Uterus (tissue), 4 donors: Measurements from ENCODE around the gene FAM50A. TPM values are rescaled to one million over a fixed set of nuclear protein-coding genes. Genes with fewer than 3 reads are reported as not detected.

Experiments
- DNase-seq, 2 donors: peaks; one replicate each; pipeline ENCODE4 v3.0.0-alpha.2; 2019 to 2020
- H3K27ac ChIP-seq, 2 donors: fragments of 200-600 bp; sonication (generic); 1 replicate in 1 of 2; 2 replicates in 1 of 2; pipeline ENCODE4 v1.5.1; 2016 to 2018
- H3K27me3 ChIP-seq, 2 donors: fragments of 200-600 bp; sonication (generic); one replicate each; pipeline ENCODE4 v1.5.1; 2018 to 2019; ENCODE audit warnings: control low read depth in 1 of 2
- H3K36me3 ChIP-seq, 2 donors: fragments of 200-600 bp; sonication (generic); one replicate each; pipeline ENCODE4 v1.5.1; 2019; ENCODE audit warnings: control low read depth in 1 of 2
- H3K4me1 ChIP-seq, 2 donors: fragments of 200-600 bp; sonication (generic); one replicate each; pipeline ENCODE4 v1.5.1; 2018 to 2019; ENCODE audit warnings: control low read depth in 1 of 2
- H3K4me3 ChIP-seq, 2 donors: fragments of 200-600 bp; sonication (generic); 1 replicate in 1 of 2; 2 replicates in 1 of 2; pipeline ENCODE4 v1.5.1; 2018 to 2019; ENCODE audit warnings: mild to moderate bottlenecking in 1 of 2
- H3K9me3 ChIP-seq, 2 donors: fragments of 200-600 bp; sonication (generic); one replicate each; pipeline ENCODE4 v1.5.1; 2019; ENCODE audit warnings: control low read depth in 1 of 2
- POLR2A ChIP-seq, 2 donors: fragments of 450-650 bp; IDR thresholded peaks; one replicate each; pipeline ENCODE4 v1.6.1; 2016; ENCODE audit warnings: antibody characterized with exemption in 2 of 2, mild to moderate bottlenecking in 1 of 2, moderate library complexity in 1 of 2
- intact Hi-C: fragments of 100-400 bp; cut with DNase I; formaldehyde crosslinking; loops from one replicate; pipeline ENCODE4 v1.15.1; 2023; ENCODE audit warnings: low total_unique reads
- total RNA-seq, 4 donors: library from RNA; depleted of rRNA in 3 of 4; stranded (reverse); fragments of >200 nt in 3 of 4; gene quantifications; one replicate each; pipeline versions ENCODE4 v1.1.0 to v1.2.4, GENCODE V29; 2014 to 2023
- TF ChIP-seq, protein P1 (sequence below), 4 experiments: fragments of 200-600 bp in 2 of 4; fragments of 450-650 bp in 2 of 4; sonication (generic) in 2 of 4; IDR thresholded peaks; one replicate each; pipeline ENCODE4 v1.5.1; 2016 to 2019; ENCODE audit warnings: antibody characterized with exemption in 4 of 4, mild to moderate bottlenecking in 2 of 4, moderate library complexity in 1 of 4
- donor health status: DM: yes; HTN: yes; CAD: no.

The FAM50A gene
- total RNA-seq, 4 donors from 2014 or later = 16.4 to 48.8 (median 28.3) TPM

DNA sequence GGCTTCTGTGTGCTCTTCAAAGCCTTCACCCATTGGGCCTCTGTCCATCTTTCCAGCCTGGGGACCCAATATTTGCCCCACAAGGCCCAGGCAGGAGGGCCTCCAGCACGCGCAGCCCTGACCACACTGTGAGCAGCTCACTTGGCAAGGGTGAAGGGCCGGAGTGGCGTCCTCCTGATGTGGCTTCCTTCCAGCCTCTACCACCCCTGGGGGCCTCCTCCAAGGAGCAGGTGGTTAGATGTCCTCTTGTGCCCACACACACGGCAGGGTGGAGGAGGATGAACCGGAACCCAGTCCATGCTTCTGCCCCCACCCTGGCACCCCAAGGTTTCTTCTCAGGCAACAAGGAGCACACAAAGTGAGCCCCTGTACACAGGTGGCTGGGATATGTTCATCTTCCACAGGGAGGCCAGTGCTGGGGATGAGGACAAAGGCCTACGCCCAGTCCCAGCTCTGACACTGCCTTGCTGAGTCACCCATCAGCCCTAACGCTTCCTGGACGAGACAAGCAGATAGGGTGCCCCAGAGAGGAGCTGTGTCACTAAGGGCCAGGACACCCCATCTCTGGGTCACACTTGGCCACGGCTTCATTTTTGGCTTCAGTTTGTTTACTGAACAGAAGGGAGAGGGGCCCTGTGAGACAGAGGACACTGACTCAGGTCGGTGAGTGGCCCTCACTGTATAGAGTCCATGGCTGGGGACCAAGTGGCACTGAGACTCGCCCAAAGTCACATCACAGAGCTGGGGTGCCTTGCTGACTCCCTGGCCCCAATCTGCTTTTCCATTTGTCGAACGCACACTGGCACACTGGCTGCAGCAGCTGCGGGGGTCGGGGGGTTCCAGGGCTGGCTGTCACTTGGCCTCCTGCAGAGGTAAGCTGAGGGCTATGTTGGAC lies 40.6 kb downstream of the FAM50A start:
- Histone ChIP-seq H3K4me3 (no peak overlapping the region), H3K36me3 (no peaks in the 10 kb centered on the region), H3K27ac (no peak overlapping the region), H3K4me1 (no peaks in the 10 kb centered on the region), H3K9me3 (no peaks in the 10 kb centered on the region), H3K27me3 (no peaks in the 10 kb centered on the region)
- DNase-seq = no peak
- intact Hi-C loops = no loop called here
- no peak for TF ChIP-seq POLR2A (IDR thresholded peaks at IDR 0.05)
- TF ChIP-seq, protein P1, sequence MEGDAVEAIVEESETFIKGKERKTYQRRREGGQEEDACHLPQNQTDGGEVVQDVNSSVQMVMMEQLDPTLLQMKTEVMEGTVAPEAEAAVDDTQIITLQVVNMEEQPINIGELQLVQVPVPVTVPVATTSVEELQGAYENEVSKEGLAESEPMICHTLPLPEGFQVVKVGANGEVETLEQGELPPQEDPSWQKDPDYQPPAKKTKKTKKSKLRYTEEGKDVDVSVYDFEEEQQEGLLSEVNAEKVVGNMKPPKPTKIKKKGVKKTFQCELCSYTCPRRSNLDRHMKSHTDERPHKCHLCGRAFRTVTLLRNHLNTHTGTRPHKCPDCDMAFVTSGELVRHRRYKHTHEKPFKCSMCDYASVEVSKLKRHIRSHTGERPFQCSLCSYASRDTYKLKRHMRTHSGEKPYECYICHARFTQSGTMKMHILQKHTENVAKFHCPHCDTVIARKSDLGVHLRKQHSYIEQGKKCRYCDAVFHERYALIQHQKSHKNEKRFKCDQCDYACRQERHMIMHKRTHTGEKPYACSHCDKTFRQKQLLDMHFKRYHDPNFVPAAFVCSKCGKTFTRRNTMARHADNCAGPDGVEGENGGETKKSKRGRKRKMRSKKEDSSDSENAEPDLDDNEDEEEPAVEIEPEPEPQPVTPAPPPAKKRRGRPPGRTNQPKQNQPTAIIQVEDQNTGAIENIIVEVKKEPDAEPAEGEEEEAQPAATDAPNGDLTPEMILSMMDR (IDR thresholded peaks at IDR 0.05) = no peak

DNA sequence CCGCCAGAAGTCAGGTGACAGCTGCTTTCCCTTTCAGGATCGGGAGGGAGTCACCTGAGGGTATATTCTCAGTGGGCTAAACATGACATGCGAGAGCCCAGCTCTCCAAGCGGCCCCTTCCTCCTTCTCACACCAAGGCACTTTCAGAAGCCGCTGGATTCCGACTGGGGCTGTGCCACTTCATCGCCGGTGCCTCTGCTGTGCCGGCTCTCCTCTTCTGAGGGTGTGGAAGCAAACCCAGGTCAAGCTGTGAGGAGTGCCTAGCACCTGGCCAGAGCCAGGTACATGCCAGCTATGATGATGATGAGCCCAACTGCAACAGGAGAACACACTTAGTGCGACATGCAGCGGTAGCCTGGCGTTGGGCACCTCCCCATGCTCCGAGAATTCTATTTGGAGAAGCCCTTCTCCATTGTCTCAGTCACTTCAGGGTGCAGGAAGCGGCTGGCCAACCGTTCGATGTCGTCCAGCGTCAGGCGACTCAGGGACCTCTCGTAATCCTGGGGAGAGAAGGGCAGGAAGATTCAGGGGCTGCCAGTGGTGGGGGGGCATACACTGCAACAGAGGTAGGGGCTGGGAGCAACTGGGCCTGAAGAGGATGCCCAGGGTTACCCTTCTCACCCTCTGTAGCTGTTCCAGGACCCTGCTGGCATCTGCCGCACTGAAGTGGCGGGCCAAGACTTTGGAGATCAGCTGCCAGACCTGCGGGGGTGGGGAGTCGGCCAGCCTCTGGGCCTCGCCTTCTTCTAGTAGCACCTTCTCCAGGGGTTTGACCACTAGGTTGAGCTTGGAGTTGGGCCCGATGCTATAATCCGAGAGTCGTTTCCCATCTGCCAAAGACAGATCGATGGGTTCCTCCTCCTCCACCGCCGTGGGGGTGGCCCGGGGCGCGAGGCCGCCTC lies 41.5 kb downstream of the FAM50A start:
- H3K4me1 ChIP-seq = no peaks in the 10 kb centered on the region
- DNase-seq = peak in 1 of 2 donors; percentile 16
- H3K36me3 ChIP-seq = no peaks in the 10 kb centered on the region
- peak overlapping the region; percentile 21 to 48 for H3K4me3 ChIP-seq
- H3K27me3 ChIP-seq = no peaks in the 10 kb centered on the region
- intact Hi-C loops = no loop called here
- TF ChIP-seq POLR2A (IDR thresholded peaks at IDR 0.05) = no peak
- TF ChIP-seq, protein P1 (IDR thresholded peaks at IDR 0.05) = no peak
- no peaks in the 10 kb centered on the region for H3K9me3 ChIP-seq
- peak overlapping the region; percentile 61 to 83 for H3K27ac ChIP-seq

DNA sequence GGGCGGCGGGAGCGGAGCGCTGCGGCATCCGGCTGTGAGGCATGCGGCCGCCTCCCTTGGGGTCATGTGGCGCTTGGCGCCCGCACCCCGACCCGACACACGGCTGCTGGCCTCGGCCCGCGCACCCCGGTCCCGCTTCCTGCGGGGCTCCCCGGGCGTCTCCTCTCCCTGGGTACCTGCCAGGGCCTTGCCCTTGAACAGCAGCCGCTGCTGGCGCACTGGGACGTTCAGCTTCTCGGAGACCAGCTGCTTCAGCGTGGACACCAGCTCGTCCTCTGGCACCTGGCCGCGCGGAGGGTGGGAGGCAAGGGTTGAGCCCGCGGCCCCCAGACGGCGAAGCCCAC lies 42.1 kb downstream of the FAM50A start:
- Histone ChIP-seq H3K27ac (peak overlapping the region; percentile 61 to 83), H3K27me3 (no peaks in the 10 kb centered on the region), H3K4me1 (no peaks in the 10 kb centered on the region), H3K9me3 (no peaks in the 10 kb centered on the region), H3K36me3 (no peaks in the 10 kb centered on the region), H3K4me3 (peak overlapping the region; percentile 21 to 48)
- peak in 1 of 2 donors; percentile 49 for DNase-seq
- intact Hi-C loops = no loop called here
- no peak for TF ChIP-seq POLR2A (IDR thresholded peaks at IDR 0.05)
- TF ChIP-seq, protein P1 (IDR thresholded peaks at IDR 0.05) = no peak

DNA sequence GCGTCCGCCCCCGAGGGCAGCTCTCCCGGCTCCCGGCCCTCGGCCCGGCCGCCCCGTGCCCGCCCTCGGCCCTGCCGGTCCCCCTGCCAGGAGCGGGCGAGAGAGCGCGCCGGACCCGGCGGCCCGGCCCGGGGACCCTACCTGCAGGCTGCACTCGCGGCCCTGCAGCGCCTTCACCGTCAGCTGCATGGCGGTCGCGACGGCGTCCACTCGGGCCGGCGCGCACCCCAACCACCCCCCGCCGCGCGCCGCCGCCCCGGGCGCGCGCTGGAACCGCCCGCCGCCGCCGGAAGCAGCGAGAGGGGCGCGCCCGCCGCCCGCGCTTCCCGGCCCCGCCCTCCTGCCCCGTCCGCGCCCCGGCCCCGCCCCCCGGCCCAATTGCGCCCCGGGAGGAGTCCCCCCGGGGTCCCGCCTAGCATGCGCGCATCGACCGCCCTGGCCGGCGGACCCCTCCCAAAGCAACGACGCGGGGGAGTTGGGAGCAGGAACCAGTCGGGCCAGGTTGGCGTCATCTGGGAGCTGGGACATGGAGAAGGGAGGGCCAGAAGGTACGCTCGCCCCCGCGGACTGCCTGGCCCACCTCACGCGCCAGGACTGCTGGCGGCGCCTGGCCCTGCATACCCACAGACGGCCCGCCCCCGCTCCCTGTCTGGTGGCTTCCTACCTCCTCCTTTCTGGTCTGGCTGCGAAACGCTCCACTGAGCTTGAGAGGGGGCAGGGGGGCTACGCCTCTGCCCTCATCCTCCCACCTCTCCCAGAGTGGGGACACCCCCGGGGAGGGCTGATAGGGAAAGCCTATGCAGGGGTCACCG lies 42.7 kb downstream of the FAM50A start, which contains the start of gene UBL4A:
UBL4A (minus strand) TSS at position 220 of the 812 bp plus-strand sequence; CDS start at position 189, 31 bp downstream.
- intact Hi-C loops = no loop called here
- no peak for TF ChIP-seq POLR2A (IDR thresholded peaks at IDR 0.05)
- TF ChIP-seq, protein P1 (IDR thresholded peaks at IDR 0.05) = peak in 2 of 4 experiments; percentile 4 to 10
- peak within 1 kb of the TSS; percentile 61 to 83 for H3K27ac ChIP-seq
- DNase-seq = peak; percentile 74 to 76
- no peaks in the 10 kb centered on the region for H3K27me3 ChIP-seq
- H3K4me1 ChIP-seq = no peaks in the 10 kb centered on the region
- H3K36me3 ChIP-seq = no peaks in the 10 kb centered on the region
- peak within 1 kb of the TSS; percentile 37 to 48 for H3K4me3 ChIP-seq
- H3K9me3 ChIP-seq = no peaks in the 10 kb centered on the region
